C4-2B (cell line): ENCODE measurements around the gene RAPGEF4.

Source experiments
- H3K27ac ChIP-seq: fragments of 450-650 bp; 2 replicates; pipeline ENCODE4 v1.5.1; 2017
- ZFX ChIP-seq: fragments of 450-650 bp; IDR thresholded peaks from 2 replicates; pipeline ENCODE4 v1.6.1; 2017
- TF ChIP-seq, protein P1 (sequence below): fragments of 450-650 bp; conservative IDR thresholded peaks from 2 replicates; pipeline ENCODE4 v1.5.1; 2017; ENCODE audit warnings: mild to moderate bottlenecking

The RAPGEF4 gene

DNA sequence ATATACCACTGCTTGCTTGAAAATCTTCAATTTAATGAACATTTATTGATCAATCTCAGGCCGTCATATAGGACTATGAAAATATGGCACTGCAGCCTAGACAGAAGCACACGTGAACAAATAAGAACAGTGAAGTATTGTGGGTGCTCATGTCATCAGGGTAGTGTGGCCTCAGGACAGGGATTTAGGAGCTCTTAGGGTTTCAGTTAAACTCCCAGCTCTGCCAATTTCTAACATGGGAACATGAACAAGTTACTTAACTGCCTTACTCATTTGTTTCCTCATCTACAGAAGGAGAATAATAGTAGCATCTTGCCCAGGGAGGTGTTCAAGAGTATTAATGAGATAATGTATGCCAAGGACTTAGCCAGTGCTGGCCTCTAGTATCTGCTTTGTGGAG lies 194.0 kb downstream of the RAPGEF4 start:
- H3K27ac ChIP-seq, result no peak overlapping the region
- TF ChIP-seq, protein P1, sequence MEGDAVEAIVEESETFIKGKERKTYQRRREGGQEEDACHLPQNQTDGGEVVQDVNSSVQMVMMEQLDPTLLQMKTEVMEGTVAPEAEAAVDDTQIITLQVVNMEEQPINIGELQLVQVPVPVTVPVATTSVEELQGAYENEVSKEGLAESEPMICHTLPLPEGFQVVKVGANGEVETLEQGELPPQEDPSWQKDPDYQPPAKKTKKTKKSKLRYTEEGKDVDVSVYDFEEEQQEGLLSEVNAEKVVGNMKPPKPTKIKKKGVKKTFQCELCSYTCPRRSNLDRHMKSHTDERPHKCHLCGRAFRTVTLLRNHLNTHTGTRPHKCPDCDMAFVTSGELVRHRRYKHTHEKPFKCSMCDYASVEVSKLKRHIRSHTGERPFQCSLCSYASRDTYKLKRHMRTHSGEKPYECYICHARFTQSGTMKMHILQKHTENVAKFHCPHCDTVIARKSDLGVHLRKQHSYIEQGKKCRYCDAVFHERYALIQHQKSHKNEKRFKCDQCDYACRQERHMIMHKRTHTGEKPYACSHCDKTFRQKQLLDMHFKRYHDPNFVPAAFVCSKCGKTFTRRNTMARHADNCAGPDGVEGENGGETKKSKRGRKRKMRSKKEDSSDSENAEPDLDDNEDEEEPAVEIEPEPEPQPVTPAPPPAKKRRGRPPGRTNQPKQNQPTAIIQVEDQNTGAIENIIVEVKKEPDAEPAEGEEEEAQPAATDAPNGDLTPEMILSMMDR, result no peak
- TF ChIP-seq ZFX, result no peak

DNA sequence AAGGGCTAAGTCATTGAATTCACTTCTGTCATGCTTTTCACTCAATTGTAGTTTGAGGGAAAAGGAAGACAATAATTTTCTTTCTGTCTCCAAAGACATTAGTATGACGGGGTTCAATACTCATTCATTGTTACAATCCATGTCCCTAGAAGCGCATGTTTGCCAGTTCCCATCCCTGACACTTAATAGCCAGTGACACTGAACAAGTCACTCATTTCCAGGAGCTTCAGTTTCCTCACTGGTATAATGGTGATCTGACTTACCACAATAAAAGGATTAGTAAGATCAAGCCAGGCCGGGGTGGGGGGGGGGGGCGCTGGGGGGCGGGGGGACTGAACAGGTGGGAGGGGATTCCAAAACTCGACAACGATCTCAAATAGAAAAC lies 195.2 kb downstream of the RAPGEF4 start:
- no peak for TF ChIP-seq ZFX
- TF ChIP-seq, protein P1, result no peak
- peak overlapping the region; percentile 31; the same call in 1 of the 2 replicates for H3K27ac ChIP-seq

DNA sequence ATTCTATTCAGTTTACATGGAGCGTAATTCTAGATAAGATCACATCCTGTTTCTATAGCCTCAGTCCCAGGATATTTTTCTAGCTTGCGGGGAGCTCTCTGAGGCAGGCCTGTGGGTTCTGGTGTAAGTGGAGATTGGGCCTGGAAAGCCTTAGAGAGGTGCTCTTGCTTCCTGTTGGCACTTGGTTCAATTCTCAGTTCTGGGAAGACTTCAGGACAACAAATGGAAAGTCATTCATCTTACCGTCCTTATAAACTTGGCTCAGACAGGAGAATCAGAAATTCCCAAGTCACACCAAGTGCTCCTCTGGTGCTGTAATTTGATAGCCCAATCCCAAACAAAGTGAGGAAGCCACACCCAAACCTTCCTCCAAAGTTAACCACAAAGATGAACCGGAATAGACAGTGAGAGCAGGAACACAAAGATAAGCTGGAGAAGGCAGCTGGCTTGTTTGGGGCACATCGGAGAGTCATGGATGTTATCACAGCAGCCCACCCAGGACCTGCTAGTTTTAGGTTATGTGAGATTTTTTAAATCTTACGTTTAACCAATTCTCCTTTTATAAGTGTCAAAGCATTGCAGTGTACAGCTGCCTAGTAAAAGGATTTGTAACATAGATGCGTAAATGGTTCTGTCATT lies 195.7 kb downstream of the RAPGEF4 start:
- TF ChIP-seq ZFX, result no peak
- TF ChIP-seq, protein P1, result no peak
- H3K27ac ChIP-seq, result peak overlapping the region; percentile 31; the same call in 1 of the 2 replicates

DNA sequence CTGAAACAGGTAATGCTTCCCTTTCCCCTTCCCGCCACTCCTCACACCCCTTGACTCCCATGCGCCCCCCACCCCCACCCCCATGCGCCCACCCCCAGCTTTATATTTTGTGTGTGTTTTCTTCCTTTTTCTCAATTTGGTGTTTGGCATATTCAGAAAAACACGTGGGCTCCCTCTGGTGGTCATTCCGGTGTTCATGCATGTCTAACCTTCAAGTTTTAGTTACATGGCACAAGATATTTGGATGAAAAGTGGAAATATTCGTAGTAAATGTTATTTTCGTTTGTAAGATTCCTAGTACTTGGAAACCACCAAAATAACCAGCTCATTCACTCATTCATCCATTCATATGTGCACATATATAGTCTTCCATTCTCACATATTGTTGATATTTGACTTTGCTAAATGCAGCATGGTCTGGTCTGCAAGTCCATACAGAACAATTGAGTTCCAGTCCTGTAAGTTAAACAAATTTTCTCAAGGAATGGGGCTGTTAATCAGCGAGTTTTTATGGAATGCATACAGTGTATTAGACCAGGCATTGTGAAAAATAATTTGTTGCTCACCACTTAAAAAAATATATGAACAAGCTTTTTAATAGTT lies 196.4 kb downstream of the RAPGEF4 start:
- no peak for TF ChIP-seq ZFX
- TF ChIP-seq, protein P1, result peak; percentile 83
- H3K27ac ChIP-seq, result 0 out of 2 replicates have a peak overlapping the region, but pooled peaks have one; percentile 31

DNA sequence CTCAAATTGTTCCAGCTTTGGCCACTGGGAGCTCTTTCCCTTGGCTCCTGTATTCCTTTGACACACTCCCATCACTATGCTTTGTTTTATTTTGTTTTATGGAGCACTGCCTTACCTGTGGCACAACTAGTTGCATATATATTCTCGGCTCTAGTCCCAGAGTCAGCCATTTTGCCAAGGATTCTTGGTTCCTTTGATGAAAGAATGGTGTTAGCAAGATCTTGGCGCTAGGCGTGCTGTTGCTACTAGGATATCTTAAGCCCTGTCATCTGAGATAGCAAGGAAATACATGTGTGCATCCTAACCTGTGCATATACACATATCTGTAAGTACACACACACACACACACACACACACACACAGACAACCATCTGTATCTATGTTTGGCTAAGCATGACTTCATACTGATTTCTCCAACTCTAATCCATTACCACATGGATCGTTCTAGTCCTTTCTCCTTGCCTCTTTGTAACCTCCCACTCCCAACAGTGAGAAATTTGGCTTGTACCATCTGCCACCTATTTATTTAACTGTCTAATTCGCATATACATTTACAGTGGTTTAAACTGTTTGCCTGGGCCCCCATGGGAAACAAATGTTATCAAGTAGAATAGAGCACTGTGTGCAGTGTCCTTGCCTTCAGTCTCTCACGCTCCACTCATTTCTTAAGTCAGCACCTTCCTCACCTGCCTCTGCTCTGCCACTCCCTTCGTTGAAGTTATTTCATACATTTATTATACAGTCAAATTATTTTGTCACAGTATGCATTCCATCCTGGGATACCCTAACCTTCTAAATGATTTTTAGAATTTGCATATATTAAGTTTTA lies 202.5 kb downstream of the RAPGEF4 start:
- H3K27ac ChIP-seq, result no peak overlapping the region
- TF ChIP-seq ZFX, result no peak
- TF ChIP-seq, protein P1, result no peak; the same call in 1 of the 2 replicates

DNA sequence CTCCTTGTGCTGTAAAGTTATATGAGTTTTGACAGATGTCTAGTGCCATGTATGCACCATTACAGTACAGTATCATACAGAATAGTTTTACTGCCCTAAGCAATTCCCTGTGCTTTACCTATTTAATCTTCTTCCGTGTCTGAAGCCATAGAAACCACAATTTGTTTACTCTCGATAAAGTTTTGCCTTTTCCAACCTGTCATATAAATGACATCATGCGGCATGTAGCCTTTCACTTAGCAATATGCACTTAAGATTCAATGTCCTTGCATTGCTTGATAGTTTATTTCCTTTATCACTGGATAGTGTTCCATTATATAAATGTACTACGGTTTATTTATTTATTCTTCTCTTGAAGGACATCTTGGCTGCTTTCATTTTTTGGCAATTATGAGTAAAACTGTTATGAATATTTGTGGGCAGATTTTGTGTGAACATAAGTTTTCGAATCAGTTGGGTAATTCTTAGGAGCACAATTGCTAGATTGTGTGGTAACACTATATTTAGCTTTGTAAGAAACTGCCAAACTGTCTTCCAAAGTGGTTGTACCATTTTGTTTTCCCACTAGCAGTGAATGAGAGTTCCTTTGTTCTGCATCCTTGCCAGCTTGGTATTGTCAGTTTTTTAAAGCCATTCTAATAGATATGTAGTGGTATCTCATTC lies 203.2 kb downstream of the RAPGEF4 start:
- H3K27ac ChIP-seq, result no peak overlapping the region
- TF ChIP-seq, protein P1, result no peak
- no peak for TF ChIP-seq ZFX
